ENCODE results near the gene GRWD1.

GRCh38 chr19:48443731-48444128, 2.1 kb upstream of the GRWD1 start:
- TF ChIP-seq CTCF (IDR thresholded peaks at IDR 0.05; ENCODE audit: insufficient read depth, low read length, poor library complexity, severe bottlenecking): no peak
- no peak for TF ChIP-seq EZH2phosphoT487 (conservative IDR thresholded peaks at IDR 0.05; ENCODE audit: low read length)

All from SU-DHL-6 (cell line).